Activated CD8-positive, alpha-beta memory T cell treated with anti-CD3 and anti-CD28 coated beads for 4 hours (primary cell): ENCODE data around the gene ARTN.

Experiments
- DNase-seq, 2 donors: peaks; one replicate each; pipeline ENCODE4 v3.0.0-alpha.2; 2020; ENCODE audit warnings: low read depth in 2 of 2

Gene ARTN

DNA sequence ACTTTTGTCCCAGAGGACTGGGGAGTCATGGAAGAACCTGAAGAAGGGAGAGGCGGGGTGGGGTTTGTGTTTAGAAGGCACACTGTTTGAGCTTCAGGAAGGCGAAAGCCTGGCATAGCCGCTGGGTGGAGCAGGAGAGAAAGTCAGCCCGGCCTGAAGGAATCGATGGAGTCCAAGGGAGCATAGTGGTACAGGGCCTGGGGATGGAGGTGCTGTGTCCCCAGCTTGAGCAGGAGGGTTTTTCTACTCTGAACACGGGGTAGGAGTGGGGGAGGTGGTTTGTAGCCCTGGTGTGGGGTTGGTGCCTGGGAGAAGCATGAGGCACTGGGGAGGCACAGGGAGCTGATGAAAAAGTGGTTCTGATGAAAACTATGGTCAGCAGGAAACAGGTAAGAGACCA lies 53.1 kb downstream of the ARTN start:
- no peak for DNase-seq
